ENCODE results near the gene MTARC2. TPM values are rescaled to one million over a fixed set of nuclear protein-coding genes. Genes with fewer than 3 reads are reported as not detected.
A peak's percentile ranks its signal among the peaks of the same experiment; 100 is the strongest.

MTARC2 gene
- total and polyA plus RNA-seq, 2 of the 13 experiments (the other 11 are each of a cell fraction or from before 2014, with no cell fraction given) = 8.5 to 10.1 TPM

DNA sequence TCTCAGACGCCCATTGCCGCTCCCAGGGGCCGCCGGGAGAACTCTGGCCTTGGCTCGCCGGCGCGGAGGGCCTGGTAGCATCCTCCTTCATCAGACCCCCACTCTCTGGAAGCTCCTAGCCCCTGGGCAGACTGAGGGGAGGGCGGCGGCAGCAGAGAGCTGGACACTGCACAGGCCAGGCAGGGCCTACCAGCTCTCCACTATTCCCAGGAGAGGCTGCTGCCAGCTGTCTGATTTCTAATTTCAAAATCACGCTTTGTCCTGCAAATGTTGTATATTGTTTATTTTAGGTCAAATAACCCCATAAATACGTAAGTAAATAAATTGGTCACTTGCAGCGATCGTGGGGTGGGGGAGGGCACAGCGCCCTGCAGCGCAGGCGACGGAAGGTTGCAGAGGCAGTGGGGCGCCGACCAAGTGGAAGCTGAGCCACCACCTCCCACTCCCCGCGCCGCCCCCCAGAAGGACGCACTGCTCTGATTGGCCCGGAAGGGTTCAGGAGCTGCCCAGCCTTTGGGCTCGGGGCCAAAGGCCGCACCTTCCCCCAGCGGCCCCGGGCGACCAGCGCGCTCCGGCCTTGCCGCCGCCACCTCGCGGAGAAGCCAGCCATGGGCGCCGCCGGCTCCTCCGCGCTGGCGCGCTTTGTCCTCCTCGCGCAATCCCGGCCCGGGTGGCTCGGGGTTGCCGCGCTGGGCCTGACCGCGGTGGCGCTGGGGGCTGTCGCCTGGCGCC, 38.4 kb downstream of the MTARC2 start, which contains the start of gene MTARC1 (continued):
- TF ChIP-seq ZNF333 (CRISPR knock-in tag; IDR thresholded peaks at IDR 0.05; ENCODE audit: borderline replicate concordance) = no peak
- no peak for TF ChIP-seq ZNF816 (CRISPR knock-in tag; IDR thresholded peaks at IDR 0.05; ENCODE audit: borderline replicate concordance)
- TF ChIP-seq ZNF296 (CRISPR knock-in tag; conservative IDR thresholded peaks at IDR 0.05) = no peak
- TF ChIP-seq NFE2 (CRISPR knock-in tag; IDR thresholded peaks at IDR 0.05) = no peak
- peak; percentile 44; the same call in 1 of the 2 replicates for TF ChIP-seq ZSCAN29 (CRISPR knock-in tag; conservative IDR thresholded peaks at IDR 0.05)
- peak; percentile 53; the same call in 1 of the 2 replicates for TF ChIP-seq THAP11 (CRISPR knock-in tag; IDR thresholded peaks at IDR 0.05)
- 0 out of 2 replicates have a peak, but pooled peaks have one; percentile 25 for TF ChIP-seq ZNF468 (CRISPR knock-in tag; IDR thresholded peaks at IDR 0.05)
- TF ChIP-seq, protein P1, sequence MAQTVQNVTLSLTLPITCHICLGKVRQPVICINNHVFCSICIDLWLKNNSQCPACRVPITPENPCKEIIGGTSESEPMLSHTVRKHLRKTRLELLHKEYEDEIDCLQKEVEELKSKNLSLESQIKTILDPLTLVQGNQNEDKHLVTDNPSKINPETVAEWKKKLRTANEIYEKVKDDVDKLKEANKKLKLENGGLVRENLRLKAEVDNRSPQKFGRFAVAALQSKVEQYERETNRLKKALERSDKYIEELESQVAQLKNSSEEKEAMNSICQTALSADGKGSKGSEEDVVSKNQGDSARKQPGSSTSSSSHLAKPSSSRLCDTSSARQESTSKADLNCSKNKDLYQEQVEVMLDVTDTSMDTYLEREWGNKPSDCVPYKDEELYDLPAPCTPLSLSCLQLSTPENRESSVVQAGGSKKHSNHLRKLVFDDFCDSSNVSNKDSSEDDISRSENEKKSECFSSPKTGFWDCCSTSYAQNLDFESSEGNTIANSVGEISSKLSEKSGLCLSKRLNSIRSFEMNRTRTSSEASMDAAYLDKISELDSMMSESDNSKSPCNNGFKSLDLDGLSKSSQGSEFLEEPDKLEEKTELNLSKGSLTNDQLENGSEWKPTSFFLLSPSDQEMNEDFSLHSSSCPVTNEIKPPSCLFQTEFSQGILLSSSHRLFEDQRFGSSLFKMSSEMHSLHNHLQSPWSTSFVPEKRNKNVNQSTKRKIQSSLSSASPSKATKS (CRISPR knock-in tag; IDR thresholded peaks at IDR 0.05) = no peak
- TF ChIP-seq, protein P2, sequence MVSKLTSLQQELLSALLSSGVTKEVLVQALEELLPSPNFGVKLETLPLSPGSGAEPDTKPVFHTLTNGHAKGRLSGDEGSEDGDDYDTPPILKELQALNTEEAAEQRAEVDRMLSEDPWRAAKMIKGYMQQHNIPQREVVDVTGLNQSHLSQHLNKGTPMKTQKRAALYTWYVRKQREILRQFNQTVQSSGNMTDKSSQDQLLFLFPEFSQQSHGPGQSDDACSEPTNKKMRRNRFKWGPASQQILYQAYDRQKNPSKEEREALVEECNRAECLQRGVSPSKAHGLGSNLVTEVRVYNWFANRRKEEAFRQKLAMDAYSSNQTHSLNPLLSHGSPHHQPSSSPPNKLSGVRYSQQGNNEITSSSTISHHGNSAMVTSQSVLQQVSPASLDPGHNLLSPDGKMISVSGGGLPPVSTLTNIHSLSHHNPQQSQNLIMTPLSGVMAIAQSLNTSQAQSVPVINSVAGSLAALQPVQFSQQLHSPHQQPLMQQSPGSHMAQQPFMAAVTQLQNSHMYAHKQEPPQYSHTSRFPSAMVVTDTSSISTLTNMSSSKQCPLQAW (CRISPR knock-in tag; IDR thresholded peaks at IDR 0.05) = peak; percentile 55; the same call in 1 of the 2 replicates
- TF ChIP-seq, protein P3, sequence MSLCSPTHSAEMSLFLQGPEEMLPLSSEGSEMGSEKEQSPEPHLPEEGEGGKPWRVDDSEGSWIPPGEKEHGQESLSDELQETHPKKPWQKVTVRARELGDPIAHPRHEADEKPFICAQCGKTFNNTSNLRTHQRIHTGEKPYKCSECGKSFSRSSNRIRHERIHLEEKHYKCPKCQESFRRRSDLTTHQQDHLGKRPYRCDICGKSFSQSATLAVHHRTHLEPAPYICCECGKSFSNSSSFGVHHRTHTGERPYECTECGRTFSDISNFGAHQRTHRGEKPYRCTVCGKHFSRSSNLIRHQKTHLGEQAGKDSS (CRISPR knock-in tag; IDR thresholded peaks at IDR 0.05; ENCODE audit: borderline replicate concordance, low read depth) = no peak
- peak; percentile 49; the same call in 1 of the 2 replicates for TF ChIP-seq KDM5A (IDR thresholded peaks at IDR 0.05; ENCODE audit: borderline replicate concordance, low read length)
- TF ChIP-seq, protein P4, sequence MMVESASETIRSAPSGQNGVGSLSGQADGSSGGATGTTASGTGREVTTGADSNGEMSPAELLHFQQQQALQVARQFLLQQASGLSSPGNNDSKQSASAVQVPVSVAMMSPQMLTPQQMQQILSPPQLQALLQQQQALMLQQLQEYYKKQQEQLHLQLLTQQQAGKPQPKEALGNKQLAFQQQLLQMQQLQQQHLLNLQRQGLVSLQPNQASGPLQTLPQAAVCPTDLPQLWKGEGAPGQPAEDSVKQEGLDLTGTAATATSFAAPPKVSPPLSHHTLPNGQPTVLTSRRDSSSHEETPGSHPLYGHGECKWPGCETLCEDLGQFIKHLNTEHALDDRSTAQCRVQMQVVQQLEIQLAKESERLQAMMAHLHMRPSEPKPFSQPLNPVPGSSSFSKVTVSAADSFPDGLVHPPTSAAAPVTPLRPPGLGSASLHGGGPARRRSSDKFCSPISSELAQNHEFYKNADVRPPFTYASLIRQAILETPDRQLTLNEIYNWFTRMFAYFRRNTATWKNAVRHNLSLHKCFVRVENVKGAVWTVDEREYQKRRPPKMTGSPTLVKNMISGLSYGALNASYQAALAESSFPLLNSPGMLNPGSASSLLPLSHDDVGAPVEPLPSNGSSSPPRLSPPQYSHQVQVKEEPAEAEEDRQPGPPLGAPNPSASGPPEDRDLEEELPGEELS (CRISPR knock-in tag; IDR thresholded peaks at IDR 0.05) = peak; percentile 56
- no peak for TF ChIP-seq ISL2 (CRISPR knock-in tag; IDR thresholded peaks at IDR 0.05)
- TF ChIP-seq, protein P5, sequence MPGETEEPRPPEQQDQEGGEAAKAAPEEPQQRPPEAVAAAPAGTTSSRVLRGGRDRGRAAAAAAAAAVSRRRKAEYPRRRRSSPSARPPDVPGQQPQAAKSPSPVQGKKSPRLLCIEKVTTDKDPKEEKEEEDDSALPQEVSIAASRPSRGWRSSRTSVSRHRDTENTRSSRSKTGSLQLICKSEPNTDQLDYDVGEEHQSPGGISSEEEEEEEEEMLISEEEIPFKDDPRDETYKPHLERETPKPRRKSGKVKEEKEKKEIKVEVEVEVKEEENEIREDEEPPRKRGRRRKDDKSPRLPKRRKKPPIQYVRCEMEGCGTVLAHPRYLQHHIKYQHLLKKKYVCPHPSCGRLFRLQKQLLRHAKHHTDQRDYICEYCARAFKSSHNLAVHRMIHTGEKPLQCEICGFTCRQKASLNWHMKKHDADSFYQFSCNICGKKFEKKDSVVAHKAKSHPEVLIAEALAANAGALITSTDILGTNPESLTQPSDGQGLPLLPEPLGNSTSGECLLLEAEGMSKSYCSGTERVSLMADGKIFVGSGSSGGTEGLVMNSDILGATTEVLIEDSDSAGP (CRISPR knock-in tag; IDR thresholded peaks at IDR 0.05; ENCODE audit: borderline replicate concordance) = peak; percentile 83
- 0 out of 2 replicates have a peak, but pooled peaks have one; percentile 69 for TF ChIP-seq KDM3A (CRISPR knock-in tag; IDR thresholded peaks at IDR 0.05; ENCODE audit: low read depth)
- no peak for TF ChIP-seq ZNF44 (CRISPR knock-in tag; IDR thresholded peaks at IDR 0.05)
- TF ChIP-seq, protein P6, sequence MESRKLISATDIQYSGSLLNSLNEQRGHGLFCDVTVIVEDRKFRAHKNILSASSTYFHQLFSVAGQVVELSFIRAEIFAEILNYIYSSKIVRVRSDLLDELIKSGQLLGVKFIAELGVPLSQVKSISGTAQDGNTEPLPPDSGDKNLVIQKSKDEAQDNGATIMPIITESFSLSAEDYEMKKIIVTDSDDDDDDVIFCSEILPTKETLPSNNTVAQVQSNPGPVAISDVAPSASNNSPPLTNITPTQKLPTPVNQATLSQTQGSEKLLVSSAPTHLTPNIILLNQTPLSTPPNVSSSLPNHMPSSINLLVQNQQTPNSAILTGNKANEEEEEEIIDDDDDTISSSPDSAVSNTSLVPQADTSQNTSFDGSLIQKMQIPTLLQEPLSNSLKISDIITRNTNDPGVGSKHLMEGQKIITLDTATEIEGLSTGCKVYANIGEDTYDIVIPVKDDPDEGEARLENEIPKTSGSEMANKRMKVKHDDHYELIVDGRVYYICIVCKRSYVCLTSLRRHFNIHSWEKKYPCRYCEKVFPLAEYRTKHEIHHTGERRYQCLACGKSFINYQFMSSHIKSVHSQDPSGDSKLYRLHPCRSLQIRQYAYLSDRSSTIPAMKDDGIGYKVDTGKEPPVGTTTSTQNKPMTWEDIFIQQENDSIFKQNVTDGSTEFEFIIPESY (CRISPR knock-in tag; IDR thresholded peaks at IDR 0.05) = no peak
- TF ChIP-seq FOSL2 (CRISPR knock-in tag; IDR thresholded peaks at IDR 0.05) = peak; percentile 16; the same call in 1 of the 2 replicates

Measured in HepG2 (cell line).